Endothelial cell of umbilical vein (primary cell): ENCODE data around the gene UMPS.

Experiments
- EZH2 ChIP-seq: IDR thresholded peaks from 2 replicates; pipeline ENCODE4 v1.6.1; 2012; ENCODE audit warnings: borderline replicate concordance, low read depth, mild to moderate bottlenecking, moderate library complexity, low read length, inconsistent platforms; ENCODE audit not compliant: severe bottlenecking
- GATA2 ChIP-seq: IDR thresholded peaks from 2 replicates; pipeline ENCODE4 v1.7.0; 2011; ENCODE audit warnings: low read depth, mild to moderate bottlenecking, moderate library complexity, mixed read lengths, low read length; ENCODE audit not compliant: insufficient read length, insufficient read depth
- POLR2A ChIP-seq: IDR thresholded peaks from 2 replicates; pipeline ENCODE4 v1.6.1; 2012; ENCODE audit warnings: low read depth, mild to moderate bottlenecking, control low read depth, low read length
- TF ChIP-seq, protein P1 (sequence below), 2 donors: IDR thresholded peaks; 1 replicate in 1 of 2; 2 replicates in 1 of 2; pipeline ENCODE4 v1.5.1; 2011; ENCODE audit warnings: low read length in 2 of 2, mild to moderate bottlenecking in 2 of 2, moderate library complexity in 2 of 2, control low read depth in 1 of 2, inconsistent platforms in 1 of 2, low read depth in 1 of 2; ENCODE audit not compliant: insufficient read depth in 1 of 2; ENCODE audit errors: extremely low read depth in 1 of 2

DNA sequence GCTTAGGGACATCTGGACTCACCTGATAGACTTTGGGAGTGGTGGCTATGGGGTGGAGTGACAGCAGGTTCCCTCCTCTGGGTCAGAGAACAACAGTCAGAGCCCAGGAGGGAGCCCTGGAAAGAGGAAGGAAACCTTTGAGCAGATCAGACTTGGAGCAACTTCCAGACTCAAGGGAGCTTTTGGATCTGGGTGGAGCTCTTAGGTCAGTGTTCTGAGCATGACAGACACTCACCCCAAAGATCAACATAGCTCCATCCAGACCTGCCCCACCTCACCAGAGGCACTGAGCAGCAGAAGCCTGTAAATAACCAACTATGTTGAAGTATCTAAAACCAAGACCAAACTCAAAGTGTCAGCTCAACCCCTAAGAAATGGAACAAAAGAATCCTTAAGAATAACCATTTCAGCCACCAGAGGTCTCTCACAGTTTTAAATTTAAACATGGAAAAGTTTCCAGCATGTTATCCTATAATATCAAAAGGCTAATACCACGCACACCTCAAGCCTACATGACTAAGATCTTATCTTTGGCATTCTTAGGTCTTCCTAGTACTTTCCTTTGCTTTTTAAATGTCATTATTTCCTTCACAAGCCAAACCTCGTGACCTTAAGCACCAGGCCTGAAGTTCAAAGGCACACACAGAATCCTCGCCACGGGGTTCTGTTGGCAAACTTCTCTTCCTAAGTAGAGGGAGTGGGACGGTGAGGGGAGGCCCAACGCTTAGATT lies 56.4 kb downstream of the UMPS start:
- TF ChIP-seq, protein P1, sequence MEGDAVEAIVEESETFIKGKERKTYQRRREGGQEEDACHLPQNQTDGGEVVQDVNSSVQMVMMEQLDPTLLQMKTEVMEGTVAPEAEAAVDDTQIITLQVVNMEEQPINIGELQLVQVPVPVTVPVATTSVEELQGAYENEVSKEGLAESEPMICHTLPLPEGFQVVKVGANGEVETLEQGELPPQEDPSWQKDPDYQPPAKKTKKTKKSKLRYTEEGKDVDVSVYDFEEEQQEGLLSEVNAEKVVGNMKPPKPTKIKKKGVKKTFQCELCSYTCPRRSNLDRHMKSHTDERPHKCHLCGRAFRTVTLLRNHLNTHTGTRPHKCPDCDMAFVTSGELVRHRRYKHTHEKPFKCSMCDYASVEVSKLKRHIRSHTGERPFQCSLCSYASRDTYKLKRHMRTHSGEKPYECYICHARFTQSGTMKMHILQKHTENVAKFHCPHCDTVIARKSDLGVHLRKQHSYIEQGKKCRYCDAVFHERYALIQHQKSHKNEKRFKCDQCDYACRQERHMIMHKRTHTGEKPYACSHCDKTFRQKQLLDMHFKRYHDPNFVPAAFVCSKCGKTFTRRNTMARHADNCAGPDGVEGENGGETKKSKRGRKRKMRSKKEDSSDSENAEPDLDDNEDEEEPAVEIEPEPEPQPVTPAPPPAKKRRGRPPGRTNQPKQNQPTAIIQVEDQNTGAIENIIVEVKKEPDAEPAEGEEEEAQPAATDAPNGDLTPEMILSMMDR (IDR thresholded peaks at IDR 0.05; ENCODE audit: extremely low read depth in 1 of 2, insufficient read depth in 1 of 2, low read depth in 1 of 2, low read length in 2 of 2), result no peak
- TF ChIP-seq EZH2 (no peak), POLR2A (no peak), GATA2 (peak; percentile 59)
